Activated CD8-positive, alpha-beta memory T cell treated with anti-CD3 and anti-CD28 coated beads, Interleukin-2, amount 10 ng/mL, durations not matched to agents 7 days and 5 days (primary cell): ENCODE results near the gene OR9G4. TPM values are rescaled to one million over a fixed set of nuclear protein-coding genes. Genes with fewer than 3 reads are reported as not detected.

Experiments
- ATAC-seq: fragments of 150-1000 bp; cut with Tn5 transposase; one replicate; pipeline ENCODE4 v1.10.0; 2021; ENCODE audit warnings: moderate library complexity
- CTCF ChIA-PET: fragments of 350-600 bp; sonication (Branson Sonifier 250); formaldehyde crosslinking; loops from one replicate; lab custom pipeline; 2021; ENCODE audit warnings: antibody characterized with exemption; lab: Charles Lee
- DNase-seq: peaks from one replicate; pipeline ENCODE4 v3.0.0-alpha.2; 2020
- H3K27ac Mint-ChIP-seq: one replicate; pipeline ENCODE4 v1.8.0; 2021; ENCODE audit warnings: mild to moderate bottlenecking, mixed read lengths
- H3K27me3 Mint-ChIP-seq: one replicate; pipeline ENCODE4 v1.8.0; 2021; ENCODE audit warnings: mixed read lengths
- H3K36me3 Mint-ChIP-seq: one replicate; pipeline ENCODE4 v1.8.0; 2021; ENCODE audit warnings: mild to moderate bottlenecking, mixed read lengths
- H3K4me1 Mint-ChIP-seq: one replicate; pipeline ENCODE4 v1.8.0; 2021; ENCODE audit warnings: mixed read lengths
- H3K4me3 Mint-ChIP-seq: one replicate; pipeline ENCODE4 v1.8.0; 2021; ENCODE audit warnings: mild to moderate bottlenecking, moderate library complexity, mixed read lengths
- H3K9me3 Mint-ChIP-seq: one replicate; pipeline ENCODE4 v1.8.0; 2022; ENCODE audit warnings: low read depth, mixed read lengths
- total RNA-seq, 2 experiments: library from RNA; stranded (reverse); gene quantifications; one replicate each; pipeline ENCODE4 v1.2.3, GENCODE V29; 2021

Gene OR9G4
- total RNA-seq = not detected

GRCh38 chr11:56748597-56748996 lies at the start of gene OR9G4:
Gene OR9G4, minus strand, starts transcription at chr11:56748697. Its CDS starts 4,931 bp downstream, at chr11:56743766.
- Mint-ChIP-seq H3K27me3 (no peaks in the 10 kb centered on the region), H3K4me1 (no peaks in the 10 kb centered on the region), H3K36me3 (no peaks in the 10 kb centered on the region), H3K4me3 (no peak within 1 kb of the TSS), H3K9me3 (peaks cover 20% of the 10 kb centered on the region), H3K27ac (no peak within 1 kb of the TSS)
- DNase-seq = no peak
- CTCF ChIA-PET = no interaction called here
- ATAC-seq = no peak

GRCh38 chr11:56783448-56784041 lies 35.0 kb upstream of the OR9G4 start:
- H3K4me1 Mint-ChIP-seq = no peaks in the 10 kb centered on the region
- no peak overlapping the region for H3K27ac Mint-ChIP-seq
- DNase-seq (no peak), ATAC-seq (no peak)
- CTCF ChIA-PET = interaction anchor here (0.8 kb wide), 1 partner anchor 37 kb away, joined by 3 read pairs; no protein-coding TSS in a partner anchor
- no peak overlapping the region for H3K4me3 Mint-ChIP-seq
- no peaks in the 10 kb centered on the region for H3K27me3 Mint-ChIP-seq
- no peaks in the 10 kb centered on the region for H3K9me3 Mint-ChIP-seq
- H3K36me3 Mint-ChIP-seq = no peaks in the 10 kb centered on the region

- Mint-ChIP-seq H3K27ac (no peak overlapping the region), H3K9me3 (no peaks in the 10 kb centered on the region), H3K4me1 (no peaks in the 10 kb centered on the region), H3K27me3 (no peaks in the 10 kb centered on the region), H3K36me3 (no peaks in the 10 kb centered on the region), H3K4me3 (no peak overlapping the region)
- CTCF ChIA-PET = interaction anchor here (1.0 kb wide), 1 partner anchor 8 kb away, joined by 3 read pairs; no protein-coding TSS in a partner anchor
- DNase-seq = no peak
- no peak for ATAC-seq
These were observed 33.8 kb upstream of the OR9G4 start for GRCh38 chr11:56782167-56782847.

GRCh38 chr11:56776809-56777208 lies 28.3 kb upstream of the OR9G4 start:
- H3K36me3 Mint-ChIP-seq = no peaks in the 10 kb centered on the region
- CTCF ChIA-PET = no interaction called here
- no peak overlapping the region for H3K4me3 Mint-ChIP-seq
- no peak overlapping the region for H3K27ac Mint-ChIP-seq
- ATAC-seq (no peak), DNase-seq (no peak)
- H3K4me1 Mint-ChIP-seq = no peaks in the 10 kb centered on the region
- H3K9me3 Mint-ChIP-seq = no peaks in the 10 kb centered on the region
- no peaks in the 10 kb centered on the region for H3K27me3 Mint-ChIP-seq

- H3K4me3 Mint-ChIP-seq = no peak overlapping the region
- no peaks in the 10 kb centered on the region for H3K4me1 Mint-ChIP-seq
- CTCF ChIA-PET = no interaction called here
- no peak for ATAC-seq
- no peak overlapping the region for H3K27ac Mint-ChIP-seq
- no peak for DNase-seq
- H3K9me3 Mint-ChIP-seq = no peaks in the 10 kb centered on the region
- no peaks in the 10 kb centered on the region for H3K27me3 Mint-ChIP-seq
- H3K36me3 Mint-ChIP-seq = no peaks in the 10 kb centered on the region
These were observed 16.5 kb upstream of the OR9G4 start for GRCh38 chr11:56764976-56765375.

GRCh38 chr11:56751480-56751879 lies 3.0 kb upstream of the OR9G4 start:
- H3K4me1 Mint-ChIP-seq = no peaks in the 10 kb centered on the region
- H3K4me3 Mint-ChIP-seq = no peak overlapping the region
- ATAC-seq = no peak
- H3K9me3 Mint-ChIP-seq = peaks cover 20% of the 10 kb centered on the region
- DNase-seq = no peak
- no peak overlapping the region for H3K27ac Mint-ChIP-seq
- no peaks in the 10 kb centered on the region for H3K27me3 Mint-ChIP-seq
- no peaks in the 10 kb centered on the region for H3K36me3 Mint-ChIP-seq
- CTCF ChIA-PET = no interaction called here

GRCh38 chr11:56750190-56750589 lies 1.7 kb upstream of the OR9G4 start:
- no peaks in the 10 kb centered on the region for H3K36me3 Mint-ChIP-seq
- ATAC-seq (no peak), DNase-seq (no peak)
- H3K27ac Mint-ChIP-seq = no peak overlapping the region
- H3K27me3 Mint-ChIP-seq = no peaks in the 10 kb centered on the region
- H3K4me3 Mint-ChIP-seq = no peak overlapping the region
- CTCF ChIA-PET = no interaction called here
- H3K9me3 Mint-ChIP-seq = peaks cover 20% of the 10 kb centered on the region
- no peaks in the 10 kb centered on the region for H3K4me1 Mint-ChIP-seq

- CTCF ChIA-PET = no interaction called here
- Mint-ChIP-seq H3K9me3 (peaks cover 8% of the 10 kb centered on the region), H3K4me3 (no peak overlapping the region), H3K36me3 (no peaks in the 10 kb centered on the region), H3K4me1 (no peaks in the 10 kb centered on the region), H3K27me3 (no peaks in the 10 kb centered on the region), H3K27ac (no peak overlapping the region)
- DNase-seq (no peak), ATAC-seq (no peak)
These were observed 7.6 kb downstream of the OR9G4 start for GRCh38 chr11:56740886-56741285.

GRCh38 chr11:56740107-56740506 lies 8.4 kb downstream of the OR9G4 start:
- Mint-ChIP-seq H3K9me3 (peaks cover 8% of the 10 kb centered on the region), H3K27ac (no peak overlapping the region), H3K36me3 (no peaks in the 10 kb centered on the region), H3K4me3 (no peak overlapping the region), H3K27me3 (no peaks in the 10 kb centered on the region), H3K4me1 (no peaks in the 10 kb centered on the region)
- ATAC-seq (no peak), DNase-seq (no peak)
- CTCF ChIA-PET = no interaction called here

GRCh38 chr11:56720513-56720912 lies 28.0 kb downstream of the OR9G4 start:
- Mint-ChIP-seq H3K27ac (no peak overlapping the region), H3K36me3 (no peaks in the 10 kb centered on the region)
- ATAC-seq = no peak

GRCh38 chr11:56716379-56716854 lies 32.1 kb downstream of the OR9G4 start:
- no peaks in the 10 kb centered on the region for H3K27me3 Mint-ChIP-seq
- no peak overlapping the region for H3K4me3 Mint-ChIP-seq
- H3K27ac Mint-ChIP-seq = no peak overlapping the region
- no peak for ATAC-seq
- no peaks in the 10 kb centered on the region for H3K4me1 Mint-ChIP-seq
- CTCF ChIA-PET = no interaction called here
- H3K36me3 Mint-ChIP-seq = no peaks in the 10 kb centered on the region
- no peak for DNase-seq
- H3K9me3 Mint-ChIP-seq = peaks cover 21% of the 10 kb centered on the region

More at GRCh38 chr11:56720513-56720912, 28.0 kb downstream of the OR9G4 start:
- no peaks in the 10 kb centered on the region for H3K4me1 Mint-ChIP-seq
- no peak for DNase-seq
- no peak overlapping the region for H3K4me3 Mint-ChIP-seq
- CTCF ChIA-PET = no interaction called here
- H3K27me3 Mint-ChIP-seq = no peaks in the 10 kb centered on the region
- peaks cover 15% of the 10 kb centered on the region for H3K9me3 Mint-ChIP-seq

GRCh38 chr11:56714206-56714605 lies 34.3 kb downstream of the OR9G4 start:
- Mint-ChIP-seq H3K4me3 (no peak overlapping the region), H3K4me1 (no peaks in the 10 kb centered on the region), H3K27me3 (no peaks in the 10 kb centered on the region), H3K36me3 (no peaks in the 10 kb centered on the region), H3K9me3 (peaks cover 17% of the 10 kb centered on the region), H3K27ac (no peak overlapping the region)
- no peak for ATAC-seq
- DNase-seq = no peak
- CTCF ChIA-PET = no interaction called here

GRCh38 chr11:56706486-56706885 lies 42.0 kb downstream of the OR9G4 start:
- H3K27ac Mint-ChIP-seq = no peak overlapping the region
- H3K36me3 Mint-ChIP-seq = no peaks in the 10 kb centered on the region
- CTCF ChIA-PET = no interaction called here
- ATAC-seq (no peak), DNase-seq (no peak)
- H3K4me1 Mint-ChIP-seq = no peaks in the 10 kb centered on the region
- no peaks in the 10 kb centered on the region for H3K27me3 Mint-ChIP-seq
- H3K9me3 Mint-ChIP-seq = peaks cover 10% of the 10 kb centered on the region
- no peak overlapping the region for H3K4me3 Mint-ChIP-seq

- Mint-ChIP-seq H3K27me3 (no peaks in the 10 kb centered on the region), H3K4me3 (no peak overlapping the region), H3K4me1 (no peaks in the 10 kb centered on the region), H3K27ac (no peak overlapping the region), H3K9me3 (peaks cover 10% of the 10 kb centered on the region), H3K36me3 (no peaks in the 10 kb centered on the region)
- DNase-seq = no peak
- no peak for ATAC-seq
- CTCF ChIA-PET = no interaction called here
These were observed 42.6 kb downstream of the OR9G4 start for GRCh38 chr11:56705784-56706396.
